ENCODE measurements around the gene KLHL18. TPM values are rescaled to one million over a fixed set of nuclear protein-coding genes. Genes with fewer than 3 reads are reported as not detected.

Gene KLHL18
- total RNA-seq, 1 donor from 2014 or later, result 47.4 TPM

DNA sequence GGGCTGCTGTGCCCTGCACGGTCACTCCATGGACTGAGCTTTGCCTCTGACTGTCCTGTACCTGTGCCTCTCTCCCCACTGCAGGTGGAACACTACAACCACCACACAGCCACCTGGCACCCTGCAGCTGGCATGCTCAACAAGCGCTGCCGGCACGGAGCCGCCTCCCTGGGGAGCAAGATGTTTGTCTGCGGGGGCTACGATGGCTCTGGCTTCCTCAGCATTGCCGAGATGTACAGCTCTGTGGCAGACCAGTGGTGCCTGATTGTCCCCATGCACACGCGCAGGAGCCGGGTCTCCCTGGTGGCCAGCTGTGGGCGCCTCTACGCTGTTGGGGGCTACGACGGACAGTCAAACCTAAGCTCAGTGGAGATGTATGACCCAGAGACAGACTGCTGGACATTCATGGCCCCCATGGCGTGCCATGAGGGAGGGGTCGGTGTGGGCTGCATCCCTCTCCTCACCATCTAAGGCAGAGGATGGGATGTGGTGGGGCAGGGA is 60.8 kb downstream of the KLHL18 start:
- H3K4me1 Mint-ChIP-seq (ENCODE audit: low read depth, unreplicated experiment), result no peaks in the 10 kb centered on the region
- TF ChIP-seq, protein P1, sequence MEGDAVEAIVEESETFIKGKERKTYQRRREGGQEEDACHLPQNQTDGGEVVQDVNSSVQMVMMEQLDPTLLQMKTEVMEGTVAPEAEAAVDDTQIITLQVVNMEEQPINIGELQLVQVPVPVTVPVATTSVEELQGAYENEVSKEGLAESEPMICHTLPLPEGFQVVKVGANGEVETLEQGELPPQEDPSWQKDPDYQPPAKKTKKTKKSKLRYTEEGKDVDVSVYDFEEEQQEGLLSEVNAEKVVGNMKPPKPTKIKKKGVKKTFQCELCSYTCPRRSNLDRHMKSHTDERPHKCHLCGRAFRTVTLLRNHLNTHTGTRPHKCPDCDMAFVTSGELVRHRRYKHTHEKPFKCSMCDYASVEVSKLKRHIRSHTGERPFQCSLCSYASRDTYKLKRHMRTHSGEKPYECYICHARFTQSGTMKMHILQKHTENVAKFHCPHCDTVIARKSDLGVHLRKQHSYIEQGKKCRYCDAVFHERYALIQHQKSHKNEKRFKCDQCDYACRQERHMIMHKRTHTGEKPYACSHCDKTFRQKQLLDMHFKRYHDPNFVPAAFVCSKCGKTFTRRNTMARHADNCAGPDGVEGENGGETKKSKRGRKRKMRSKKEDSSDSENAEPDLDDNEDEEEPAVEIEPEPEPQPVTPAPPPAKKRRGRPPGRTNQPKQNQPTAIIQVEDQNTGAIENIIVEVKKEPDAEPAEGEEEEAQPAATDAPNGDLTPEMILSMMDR (IDR thresholded peaks at IDR 0.05; ENCODE audit: partially characterized antibody, unreplicated experiment), result no peak
- no peak overlapping the region for H3K27ac Mint-ChIP-seq (ENCODE audit: unreplicated experiment)
- H3K4me3 Mint-ChIP-seq (ENCODE audit: unreplicated experiment), result no peak overlapping the region
- peaks cover 3% of the 10 kb centered on the region for H3K27me3 Mint-ChIP-seq (ENCODE audit: unreplicated experiment)
- H3K9me3 Mint-ChIP-seq (ENCODE audit: unreplicated experiment), result peaks cover 2% of the 10 kb centered on the region
- DNase-seq, result no peak
- no peaks in the 10 kb centered on the region for H3K36me3 Mint-ChIP-seq (ENCODE audit: unreplicated experiment)

DNA sequence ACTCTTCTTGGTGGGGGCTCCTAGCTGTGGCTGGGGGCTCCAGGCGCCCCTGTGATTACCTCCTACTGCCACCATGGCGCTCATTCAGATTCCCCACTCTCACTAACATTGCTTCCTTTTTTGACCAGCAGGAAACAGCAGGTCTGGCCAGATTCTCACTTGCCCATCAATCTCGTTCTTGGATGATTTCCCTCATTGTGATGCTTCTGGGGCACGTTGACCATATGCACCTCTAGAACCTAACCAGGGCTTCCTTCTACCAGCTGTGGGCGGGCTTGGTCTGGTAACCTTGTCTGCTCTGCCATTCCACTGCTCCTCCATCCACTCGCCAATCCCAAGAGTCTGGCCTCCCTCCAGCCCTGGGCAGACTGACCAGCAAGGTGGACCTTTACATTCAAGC is 62.2 kb downstream of the KLHL18 start:
- H3K27me3 Mint-ChIP-seq (ENCODE audit: unreplicated experiment), result peaks cover 3% of the 10 kb centered on the region
- TF ChIP-seq, protein P1 (IDR thresholded peaks at IDR 0.05; ENCODE audit: partially characterized antibody, unreplicated experiment), result no peak

DNA sequence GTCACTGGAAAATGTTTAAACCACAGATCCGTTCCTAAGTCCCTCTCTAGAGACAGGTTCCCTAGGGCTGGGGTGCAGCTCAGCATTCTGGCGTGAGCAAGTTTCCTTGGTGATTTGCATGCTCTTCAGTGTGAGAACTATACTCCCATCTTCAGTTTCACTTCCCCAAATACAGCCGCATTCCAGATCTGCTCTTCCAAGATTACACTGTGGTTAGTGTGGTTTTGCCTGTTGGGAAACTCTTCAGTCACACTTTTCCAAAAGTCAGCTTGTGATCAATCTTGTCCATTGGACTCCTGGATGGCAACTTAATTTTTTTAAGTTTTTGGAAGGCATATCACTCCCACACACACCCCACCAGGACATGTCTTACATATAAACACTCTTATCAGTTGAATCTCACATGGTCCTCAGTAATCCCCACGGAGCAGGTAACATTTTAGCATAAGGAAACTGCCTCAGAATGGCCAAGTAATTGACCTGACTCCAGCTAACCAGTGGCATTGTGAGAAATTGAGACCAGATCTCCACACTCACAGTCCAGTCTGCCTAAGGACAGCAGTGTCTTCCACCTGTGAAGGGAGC is 64.6 kb downstream of the KLHL18 start:
- Mint-ChIP-seq H3K27me3 (ENCODE audit: unreplicated experiment) (peaks cover 2% of the 10 kb centered on the region), H3K4me1 (ENCODE audit: low read depth, unreplicated experiment) (no peaks in the 10 kb centered on the region), H3K4me3 (ENCODE audit: unreplicated experiment) (no peak overlapping the region), H3K36me3 (ENCODE audit: unreplicated experiment) (no peaks in the 10 kb centered on the region), H3K9me3 (ENCODE audit: unreplicated experiment) (no peaks in the 10 kb centered on the region), H3K27ac (ENCODE audit: unreplicated experiment) (no peak overlapping the region)
- TF ChIP-seq, protein P1 (IDR thresholded peaks at IDR 0.05; ENCODE audit: partially characterized antibody, unreplicated experiment), result no peak
- no peak for DNase-seq

More for the DNA sequence above, 62.2 kb downstream of the KLHL18 start:
- Mint-ChIP-seq H3K9me3 (ENCODE audit: unreplicated experiment) (peaks cover 2% of the 10 kb centered on the region), H3K4me1 (ENCODE audit: low read depth, unreplicated experiment) (no peaks in the 10 kb centered on the region), H3K36me3 (ENCODE audit: unreplicated experiment) (no peaks in the 10 kb centered on the region), H3K27ac (ENCODE audit: unreplicated experiment) (no peak overlapping the region), H3K4me3 (ENCODE audit: unreplicated experiment) (no peak overlapping the region)
- DNase-seq, result no peak

DNA sequence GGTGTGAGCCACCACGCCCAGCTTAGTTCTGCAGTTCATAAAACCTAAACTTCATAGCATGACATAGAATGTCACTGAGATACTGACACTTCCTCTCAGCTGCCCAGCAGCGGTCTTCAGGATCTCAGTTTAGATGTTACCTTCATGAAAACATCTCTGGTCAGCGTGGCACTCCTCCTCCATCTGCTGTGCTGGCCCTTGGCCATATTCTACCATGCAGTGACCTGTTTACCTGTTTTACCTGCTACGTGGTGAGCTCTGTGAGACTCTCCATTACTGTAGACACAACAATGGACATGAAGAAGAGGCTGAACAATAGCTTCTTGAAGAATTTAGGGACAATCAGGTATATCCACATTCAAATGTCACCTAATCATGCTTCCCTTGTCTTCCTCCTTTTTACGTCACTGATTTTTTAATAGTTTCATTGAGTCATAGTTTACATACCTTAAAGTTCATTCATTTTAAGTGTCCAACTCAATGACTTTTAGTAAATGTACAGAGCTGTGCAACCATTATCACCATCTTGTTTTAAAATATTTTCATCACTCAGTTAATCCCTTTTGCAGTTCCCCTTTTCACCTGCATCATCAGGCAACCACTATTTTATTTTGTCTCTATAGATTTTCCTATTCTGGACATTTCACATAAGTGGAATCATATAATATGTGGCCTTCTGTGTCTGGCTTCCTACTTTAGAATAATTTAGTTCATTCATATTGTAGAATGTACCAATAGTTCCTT is 65.8 kb downstream of the KLHL18 start:
- no peak for DNase-seq
- TF ChIP-seq, protein P1 (IDR thresholded peaks at IDR 0.05; ENCODE audit: partially characterized antibody, unreplicated experiment), result no peak
- no peaks in the 10 kb centered on the region for H3K4me1 Mint-ChIP-seq (ENCODE audit: low read depth, unreplicated experiment)
- H3K27ac Mint-ChIP-seq (ENCODE audit: unreplicated experiment), result no peak overlapping the region
- H3K27me3 Mint-ChIP-seq (ENCODE audit: unreplicated experiment), result peaks cover 2% of the 10 kb centered on the region
- H3K4me3 Mint-ChIP-seq (ENCODE audit: unreplicated experiment), result no peak overlapping the region
- H3K36me3 Mint-ChIP-seq (ENCODE audit: unreplicated experiment), result no peaks in the 10 kb centered on the region
- H3K9me3 Mint-ChIP-seq (ENCODE audit: unreplicated experiment), result no peaks in the 10 kb centered on the region

DNA sequence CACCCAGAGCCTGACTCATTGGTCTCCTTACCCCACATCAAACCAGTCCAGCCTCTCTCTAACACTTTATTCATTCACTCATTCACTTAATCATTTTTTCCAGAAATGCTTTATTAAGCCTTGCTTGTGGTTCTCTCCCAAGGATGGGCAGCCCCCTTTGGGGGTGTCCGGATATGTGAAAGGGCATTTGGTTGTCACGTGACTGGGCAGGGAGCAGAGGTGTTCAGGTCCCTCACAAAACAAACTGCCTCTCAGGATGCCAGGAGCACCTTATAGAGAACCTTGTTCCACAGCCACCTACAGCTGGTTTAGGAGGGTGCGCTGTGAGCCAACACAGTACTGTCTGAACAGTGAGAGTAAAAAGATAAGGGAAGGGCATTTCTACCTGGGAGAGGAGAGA is 72.3 kb downstream of the KLHL18 start:
- no peak for DNase-seq
- Mint-ChIP-seq H3K27ac (ENCODE audit: unreplicated experiment) (no peak overlapping the region), H3K36me3 (ENCODE audit: unreplicated experiment) (peaks cover 4% of the 10 kb centered on the region), H3K27me3 (ENCODE audit: unreplicated experiment) (peaks cover 6% of the 10 kb centered on the region), H3K9me3 (ENCODE audit: unreplicated experiment) (peaks cover 4% of the 10 kb centered on the region), H3K4me3 (ENCODE audit: unreplicated experiment) (no peak overlapping the region), H3K4me1 (ENCODE audit: low read depth, unreplicated experiment) (no peaks in the 10 kb centered on the region)
- TF ChIP-seq, protein P1 (IDR thresholded peaks at IDR 0.05; ENCODE audit: partially characterized antibody, unreplicated experiment), result no peak

All from glutamatergic neuron (in vitro differentiated cells).